ENCODE results near the gene LMF1. TPM values are rescaled to one million over a fixed set of nuclear protein-coding genes. Genes with fewer than 3 reads are reported as not detected.

Gene LMF1
- polyA plus RNA-seq, 3 donors, result 5.9 to 14.7 (median 10.6) TPM

DNA sequence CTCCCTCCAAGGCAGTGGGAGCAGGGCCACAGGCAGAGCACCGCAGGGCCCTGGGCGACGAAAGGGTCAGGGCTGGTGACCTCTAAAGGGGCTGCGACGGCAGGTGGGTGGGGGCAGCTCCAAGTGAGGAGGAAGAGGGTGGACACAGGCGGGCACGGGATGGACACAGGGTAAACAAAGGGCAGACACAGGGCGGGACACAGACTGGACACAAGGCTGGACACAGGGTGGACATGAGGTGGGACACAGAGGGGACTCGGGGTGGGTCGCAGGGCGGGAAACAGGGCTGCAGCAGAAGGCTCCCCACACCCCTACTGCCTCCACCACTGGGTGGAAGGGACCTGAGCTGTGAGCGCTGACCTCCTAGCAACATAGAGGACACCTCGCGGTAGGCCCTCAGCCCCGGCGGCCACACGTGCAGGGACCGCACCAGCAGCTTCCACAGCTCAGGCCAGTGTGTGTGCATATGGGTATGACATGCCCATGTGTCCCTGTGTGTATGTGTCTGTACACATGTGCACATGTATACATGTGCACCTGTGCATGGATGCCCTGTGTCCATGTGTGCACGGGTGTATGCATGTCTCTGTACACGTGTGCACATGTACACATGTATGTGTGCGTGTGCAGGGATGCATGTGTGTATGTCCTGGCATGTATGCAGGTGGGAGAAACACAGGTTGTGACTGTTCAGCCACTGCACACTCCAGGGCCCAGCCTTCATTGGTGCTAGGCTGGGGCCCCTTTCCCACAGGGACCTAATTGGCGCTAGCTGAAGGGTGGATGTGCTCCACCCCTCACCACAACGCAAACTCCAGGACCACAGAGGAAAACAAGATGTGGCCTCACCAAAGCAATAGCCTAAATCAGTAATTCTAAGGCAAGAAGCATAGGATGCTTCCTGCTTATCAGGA lies 7.6 kb downstream of the LMF1 start:
- peaks cover 2 to 20% of the 10 kb centered on the region in 2 donors for H3K36me3 ChIP-seq (replicated peaks in 1 of 2; ENCODE audit: control insufficient read depth in 1 of 2, insufficient read depth in 2 of 2, low read length in 2 of 2)
- no peak overlapping the region for H3K4me3 Mint-ChIP-seq
- H2AFZ ChIP-seq (ENCODE audit: insufficient read depth, low read depth, low read length, poor library complexity, severe bottlenecking), result no peak overlapping the region
- H3K4me2 ChIP-seq (replicated peaks; ENCODE audit: extremely low read depth, low read length, poor library complexity, severe bottlenecking), result no peak overlapping the region
- no peaks in the 10 kb centered on the region for H3K4me1 Mint-ChIP-seq
- intact Hi-C loops (cut with micrococcal nuclease), result no loop called here
- H4K20me1 ChIP-seq (ENCODE audit: insufficient read depth, low read length), result no peaks in the 10 kb centered on the region
- 92% methylated on average over 13 of the region's 23 CpGs for WGBS (ENCODE audit: insufficient coverage)
- H3K9me3 ChIP-seq (replicated peaks in 1 of 2; ENCODE audit: control insufficient read depth in 1 of 2, insufficient read depth in 1 of 2, low read length in 2 of 2), result peaks cover 22 to 69% of the 10 kb centered on the region in 2 donors
- no peak for TF ChIP-seq CTCF (IDR thresholded peaks at IDR 0.05)
- H3K9me3 Mint-ChIP-seq, result peaks cover 18 to 57% (median 27%) of the 10 kb centered on the region in 7 donors
- H3K27ac Mint-ChIP-seq, result peak overlapping the region in 2 of 7 donors; percentile 11 to 40
- no peaks in the 10 kb centered on the region for H3K79me2 ChIP-seq (ENCODE audit: insufficient read depth, low read length)
- H3K9ac ChIP-seq (ENCODE audit: insufficient read depth, low read length, poor library complexity, severe bottlenecking), result no peak overlapping the region
- no peak overlapping the region for H3K4me3 ChIP-seq (replicated peaks in 1 of 3; ENCODE audit: low read depth in 2 of 3, low read length in 3 of 3)
- DNase-seq, result no peak
- H3K27me3 Mint-ChIP-seq (ENCODE audit: low read depth in 3 of 3), result peaks cover 0 to 3% (median 3%) of the 10 kb centered on the region in 3 donors
- H3K4me1 ChIP-seq (ENCODE audit: control insufficient read depth in 1 of 2, insufficient read depth in 2 of 2, low read length in 2 of 2), result no peaks in the 10 kb centered on the region
- H3K27me3 ChIP-seq (ENCODE audit: control insufficient read depth in 2 of 2, insufficient read depth in 2 of 2, low read length in 2 of 2), result no peaks in the 10 kb centered on the region
- H3K27ac ChIP-seq (ENCODE audit: low read depth in 1 of 2, low read length in 2 of 2), result no peak overlapping the region
- peaks cover 13 to 29% of the 10 kb centered on the region in 2 donors for H3K36me3 Mint-ChIP-seq

DNA sequence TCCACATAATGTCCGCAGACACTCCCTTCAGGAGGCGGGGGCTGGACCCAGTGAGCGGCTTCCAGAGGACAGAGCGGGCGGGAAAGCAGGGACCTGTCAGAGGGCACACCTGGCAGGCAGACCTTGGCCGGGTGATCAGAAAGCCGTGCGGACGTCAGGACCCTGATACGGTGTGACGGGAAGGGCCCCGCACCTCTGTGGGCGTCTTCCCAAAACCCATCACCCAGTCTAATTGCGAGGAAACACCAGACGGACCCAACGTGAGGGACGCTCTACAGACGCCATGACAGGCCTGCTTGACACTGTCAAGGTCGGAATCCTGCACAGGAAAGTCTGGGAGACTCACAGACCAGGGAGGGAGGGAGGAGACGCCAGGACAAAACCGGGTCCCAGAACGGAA lies 8.4 kb downstream of the LMF1 start:
- H3K27me3 Mint-ChIP-seq (ENCODE audit: low read depth in 3 of 3), result peaks cover 0 to 3% (median 3%) of the 10 kb centered on the region in 3 donors
- no peaks in the 10 kb centered on the region for H3K79me2 ChIP-seq (ENCODE audit: insufficient read depth, low read length)
- H3K4me1 Mint-ChIP-seq, result no peaks in the 10 kb centered on the region
- H3K27me3 ChIP-seq (ENCODE audit: control insufficient read depth in 2 of 2, insufficient read depth in 2 of 2, low read length in 2 of 2), result no peaks in the 10 kb centered on the region
- no peak overlapping the region for H3K4me3 ChIP-seq (replicated peaks in 1 of 3; ENCODE audit: low read depth in 2 of 3, low read length in 3 of 3)
- no peak overlapping the region for H2AFZ ChIP-seq (ENCODE audit: insufficient read depth, low read depth, low read length, poor library complexity, severe bottlenecking)
- H4K20me1 ChIP-seq (ENCODE audit: insufficient read depth, low read length), result no peaks in the 10 kb centered on the region
- H3K4me1 ChIP-seq (ENCODE audit: control insufficient read depth in 1 of 2, insufficient read depth in 2 of 2, low read length in 2 of 2), result no peaks in the 10 kb centered on the region
- H3K9ac ChIP-seq (ENCODE audit: insufficient read depth, low read length, poor library complexity, severe bottlenecking), result no peak overlapping the region
- H3K36me3 Mint-ChIP-seq, result peaks cover 9 to 22% of the 10 kb centered on the region in 2 donors
- H3K9me3 Mint-ChIP-seq, result peaks cover 18 to 53% (median 22%) of the 10 kb centered on the region in 7 donors
- H3K27ac ChIP-seq (ENCODE audit: low read depth in 1 of 2, low read length in 2 of 2), result no peak overlapping the region
- H3K4me2 ChIP-seq (replicated peaks; ENCODE audit: extremely low read depth, low read length, poor library complexity, severe bottlenecking), result no peak overlapping the region
- peaks cover 0 to 12% of the 10 kb centered on the region in 2 donors for H3K36me3 ChIP-seq (replicated peaks in 1 of 2; ENCODE audit: control insufficient read depth in 1 of 2, insufficient read depth in 2 of 2, low read length in 2 of 2)
- no peak overlapping the region for H3K4me3 Mint-ChIP-seq
- no peak for TF ChIP-seq CTCF (IDR thresholded peaks at IDR 0.05)
- H3K27ac Mint-ChIP-seq, result no peak overlapping the region
- peaks cover 22 to 61% of the 10 kb centered on the region in 2 donors for H3K9me3 ChIP-seq (replicated peaks in 1 of 2; ENCODE audit: control insufficient read depth in 1 of 2, insufficient read depth in 1 of 2, low read length in 2 of 2)
- intact Hi-C loops (cut with micrococcal nuclease), result no loop called here
- 98% methylated on average over 6 of the region's 22 CpGs for WGBS (ENCODE audit: insufficient coverage)
- no peak for DNase-seq

Data from CD14-positive monocyte (primary cell).